HCT116 (cell line): ENCODE results near the gene GGCX. TPM values are rescaled to one million over a fixed set of nuclear protein-coding genes. Genes with fewer than 3 reads are reported as not detected.

ENCODE experiments used
- ATAC-seq: fragments of 200-7000 bp; cut with Tn5 transposase; 2 replicates; pipeline ENCODE4 v1.9.1; 2020; ENCODE audit warnings: mild to moderate bottlenecking, moderate library complexity
- BruUV-seq: library from RNA; stranded (reverse); fragments of 400-500 nt; replicated peaks from 2 replicates; lab custom pipeline; 2021; lab: Mats Ljungman, UMichigan
- CTCF ChIA-PET: fragments of 300-600 bp; sonication (Branson Sonifier 250); formaldehyde crosslinking; loops from one replicate; lab custom pipeline; 2021; ENCODE audit warnings: antibody characterized with exemption; lab: Charles Lee
- POLR2A ChIA-PET: fragments of 300-600, 350-600 bp; sonication (Branson Sonifier 250); formaldehyde crosslinking; loops from one replicate; lab custom pipeline; 2021; ENCODE audit warnings: antibody characterized with exemption; lab: Charles Lee
- RAD21 ChIA-PET, 2 experiments: fragments of 300-600 bp; sonication (Branson Sonifier 250); formaldehyde crosslinking; loops; one replicate each; lab custom pipeline; 2023; ENCODE audit warnings: low total read pairs in 2 of 2; ENCODE audit not compliant: uncharacterized antibody in 2 of 2, unreplicated experiment in 2 of 2, low non-redundant PET in 1 of 2; lab: Charles Lee
- DNase-seq: peaks from one replicate; pipeline ENCODE4 v3.0.0-alpha.2; 2010; ENCODE audit warnings: low read depth, low spot score
- H2AFZ ChIP-seq: fragments of 200-600 bp; shearing (Covaris generic), sonication (generic); 2 replicates; pipeline ENCODE4 v1.6.1; 2017; ENCODE audit warnings: low read depth, mixed run types, mixed read lengths, antibody characterized with exemption, low read length; ENCODE audit not compliant: poor library complexity, severe bottlenecking
- H3K27ac ChIP-seq: 2 replicates; pipeline ENCODE4 v1.5.1; 2012; ENCODE audit warnings: low read depth, low read length
- H3K27me3 ChIP-seq: fragments of 200-600 bp; sonication (generic); 2 replicates; pipeline ENCODE4 v1.6.1; 2016; ENCODE audit warnings: mixed run types, low read length, mixed read lengths; ENCODE audit not compliant: insufficient read depth
- H3K36me3 ChIP-seq, 2 experiments: fragments of 200-500 bp in 1 of 2; fragments of 200-600 bp in 1 of 2; sonication (Bioruptor generic) in 1 of 2; sonication (generic) in 1 of 2; 2 replicates each; pipeline versions ENCODE4 v1.5.1 to v1.6.1; 2014 to 2016; ENCODE audit warnings: low read length in 2 of 2, inconsistent platforms in 1 of 2, mixed read lengths in 1 of 2, mixed run types in 1 of 2; ENCODE audit not compliant: insufficient read depth in 2 of 2, control insufficient read depth in 1 of 2
- H3K4me1 ChIP-seq, 2 experiments: fragments of 200-600 bp in 1 of 2; sonication (generic) in 1 of 2; 2 replicates each; pipeline versions ENCODE4 v1.5.1 to v1.6.1; 2012 to 2017; ENCODE audit warnings: low read length in 2 of 2, inconsistent platforms in 1 of 2, mild to moderate bottlenecking in 1 of 2, mixed read lengths in 1 of 2, mixed run types in 1 of 2, moderate library complexity in 1 of 2; ENCODE audit not compliant: insufficient read depth in 2 of 2, control insufficient read depth in 1 of 2
- H3K4me2 ChIP-seq: fragments of 200-600 bp; sonication (generic); 2 replicates; pipeline ENCODE4 v1.6.1; 2017; ENCODE audit warnings: mixed run types, low read length, mixed read lengths
- H3K4me3 ChIP-seq, 2 experiments: fragments of 200-600 bp in 1 of 2; sonication (generic) in 1 of 2; replicated peaks in 1 of 2; 2 replicates each; pipeline ENCODE4 v1.5.1; 2011 to 2016; ENCODE audit warnings: low read length in 2 of 2, control low read depth in 1 of 2, low read depth in 1 of 2, mild to moderate bottlenecking in 1 of 2, mixed read lengths in 1 of 2, mixed run types in 1 of 2
- H3K79me2 ChIP-seq: fragments of 200-600 bp; sonication (generic); 2 replicates; pipeline ENCODE4 v1.6.1; 2017; ENCODE audit warnings: mild to moderate bottlenecking, mixed run types, low read length, moderate library complexity, mixed read lengths; ENCODE audit not compliant: insufficient read depth
- H3K9ac ChIP-seq: fragments of 200-600 bp; sonication (generic); 2 replicates; pipeline ENCODE4 v1.6.1; 2016; ENCODE audit warnings: low read length, mixed read lengths
- H3K9me2 ChIP-seq: fragments of 200-600 bp; sonication (generic), shearing (Covaris generic); 2 replicates; pipeline ENCODE4 v1.6.1; 2017; ENCODE audit warnings: mixed run types, mild to moderate bottlenecking, moderate library complexity; ENCODE audit not compliant: insufficient read depth
- H3K9me3 ChIP-seq, 2 experiments: fragments of 200-500 bp in 1 of 2; fragments of 200-600 bp in 1 of 2; sonication (Bioruptor generic) in 1 of 2; sonication (generic) in 1 of 2; 2 replicates each; pipeline ENCODE4 v1.6.1; 2014 to 2017; ENCODE audit warnings: low read length in 2 of 2, mixed read lengths in 2 of 2, inconsistent platforms in 1 of 2, low read depth in 1 of 2, mild to moderate bottlenecking in 1 of 2, mixed run types in 1 of 2, moderate library complexity in 1 of 2; ENCODE audit not compliant: control insufficient read depth in 1 of 2, insufficient read depth in 1 of 2
- H4K20me1 ChIP-seq: fragments of 200-600 bp; sonication (generic), shearing (Covaris generic); 2 replicates; pipeline ENCODE4 v1.6.1; 2017; ENCODE audit warnings: mixed run types, mild to moderate bottlenecking, moderate library complexity; ENCODE audit not compliant: insufficient read depth
- ATF3 ChIP-seq: IDR thresholded peaks from 2 replicates; pipeline ENCODE4 v1.6.1; 2012
- CEBPB ChIP-seq: IDR thresholded peaks from 2 replicates; pipeline ENCODE4 v1.6.1; 2012; ENCODE audit warnings: low read depth
- EGR1 ChIP-seq: IDR thresholded peaks from 2 replicates; pipeline ENCODE4 v1.6.1; 2012; ENCODE audit warnings: low read depth
- ELF1 ChIP-seq: IDR thresholded peaks from 2 replicates; pipeline ENCODE4 v1.6.1; 2012; ENCODE audit warnings: low read depth, borderline replicate concordance
- FOSL1 ChIP-seq: IDR thresholded peaks from 2 replicates; pipeline ENCODE4 v1.6.1; 2012; ENCODE audit warnings: low read depth
- JUND ChIP-seq: IDR thresholded peaks from 2 replicates; pipeline ENCODE4 v1.6.1; 2012
- MAX ChIP-seq: IDR thresholded peaks from 2 replicates; pipeline ENCODE4 v1.6.1; 2012
- POLR2A ChIP-seq: IDR thresholded peaks from 2 replicates; pipeline ENCODE4 v1.7.0; 2011; ENCODE audit warnings: borderline replicate concordance; ENCODE audit not compliant: insufficient read depth, insufficient read length; ENCODE audit errors: extremely low read depth
- POLR2AphosphoS5 ChIP-seq: IDR thresholded peaks from 2 replicates; pipeline ENCODE4 v1.6.1; 2011; ENCODE audit warnings: mild to moderate bottlenecking, low read depth, low read length, moderate library complexity
- REST ChIP-seq: IDR thresholded peaks from 2 replicates; pipeline ENCODE4 v1.6.1; 2012; ENCODE audit warnings: low read depth
- SP1 ChIP-seq: IDR thresholded peaks from 2 replicates; pipeline ENCODE4 v1.6.1; 2012; ENCODE audit warnings: low read depth
- SRF ChIP-seq: IDR thresholded peaks from 2 replicates; pipeline ENCODE4 v1.6.1; 2012; ENCODE audit warnings: low read depth
- ZBTB33 ChIP-seq: IDR thresholded peaks from 2 replicates; pipeline ENCODE4 v1.6.1; 2011; ENCODE audit warnings: mild to moderate bottlenecking, low read length, moderate library complexity; ENCODE audit not compliant: insufficient replicate concordance; ENCODE audit errors: extremely low read depth
- ZFX ChIP-seq: fragments of 450-650 bp; IDR thresholded peaks from 2 replicates; pipeline ENCODE4 v1.6.1; 2017
- ZNF274 ChIP-seq: fragments of 200-500 bp; sonication (Bioruptor generic); IDR thresholded peaks from 2 replicates; pipeline ENCODE4 v1.6.1; 2014; ENCODE audit warnings: mild to moderate bottlenecking, low read depth, low read length, inconsistent platforms
- intact Hi-C: fragments of 100-400 bp; cut with micrococcal nuclease; formaldehyde crosslinking; loops from 2 replicates; pipeline ENCODE4 v1.10.0; 2022
- total RNA-seq: library from RNA; stranded (reverse); gene quantifications from one replicate; pipeline ENCODE4 v1.2.1, GENCODE V29; 2021; ENCODE audit not compliant: unreplicated experiment

Gene GGCX
- total RNA-seq, 1 experiment from 2014 or later = 43.5 TPM

GRCh38 chr2:85607268-85608215 is 46.2 kb upstream of the GGCX start:
- BruUV-seq = no TSS peak
- H3K79me2 ChIP-seq = peaks cover 14% of the 10 kb centered on the region
- H3K9ac ChIP-seq = no peak overlapping the region

GRCh38 chr2:85606116-85606455 is 44.8 kb upstream of the GGCX start:
- ChIA-PET POLR2A (interaction anchor here (1.8 kb wide), 1 partner anchor 11 kb away, joined by 7 read pairs; the partner anchor contains the start of gene RNF181), CTCF (no interaction called here), RAD21 (no interaction called here)
- Histone ChIP-seq H2AFZ (no peak overlapping the region), H3K36me3 (peaks cover 6 to 16% of the 10 kb centered on the region in 2 experiments), H3K4me2 (no peak overlapping the region), H3K9me3 (no peaks in the 10 kb centered on the region), H3K27me3 (no peaks in the 10 kb centered on the region), H3K9me2 (no peaks in the 10 kb centered on the region), H3K4me1 (peaks cover 14 to 26% of the 10 kb centered on the region in 2 experiments), H4K20me1 (no peaks in the 10 kb centered on the region), H3K27ac (no peak overlapping the region), H3K9ac (no peak overlapping the region), H3K79me2 (peaks cover 7% of the 10 kb centered on the region), H3K4me3 (no peak overlapping the region)
- no peak for ATAC-seq
- intact Hi-C loops = no loop called here
- BruUV-seq = no TSS peak
- no peak for DNase-seq
- no peak for TF ChIP-seq ZFX
- TF ChIP-seq ATF3 = no peak
- no peak for TF ChIP-seq ZBTB33
- no peak for TF ChIP-seq JUND
- TF ChIP-seq FOSL1 = no peak
- TF ChIP-seq MAX = no peak
- TF ChIP-seq POLR2A = no peak
- no peak for TF ChIP-seq SP1
- TF ChIP-seq ZNF274 = no peak
- TF ChIP-seq REST = no peak
- no peak for TF ChIP-seq ELF1
- TF ChIP-seq EGR1 = no peak
- no peak for TF ChIP-seq SRF
- no peak for TF ChIP-seq CEBPB

More at GRCh38 chr2:85607268-85608215, 46.2 kb upstream of the GGCX start:
- Histone ChIP-seq H3K4me2 (no peak overlapping the region), H3K36me3 (peaks cover 6 to 16% of the 10 kb centered on the region in 2 experiments), H3K4me1 (peaks cover 8 to 18% of the 10 kb centered on the region in 2 experiments; a peak in 3 of 4 replicates), H3K4me3 (no peak overlapping the region), H2AFZ (no peak overlapping the region), H3K9me3 (no peaks in the 10 kb centered on the region), H3K27ac (no peak overlapping the region), H3K27me3 (no peaks in the 10 kb centered on the region), H3K9me2 (no peaks in the 10 kb centered on the region), H4K20me1 (no peaks in the 10 kb centered on the region)
- no peak for DNase-seq
- ChIA-PET RAD21 (no interaction called here), CTCF (no interaction called here), POLR2A (no interaction called here)
- TF ChIP-seq POLR2AphosphoS5 = no peak; the same call in none of the 2 replicates
- intact Hi-C loops = no loop called here
- no peak for ATAC-seq
